ENCODE results near the gene PTPRM.

DNA sequence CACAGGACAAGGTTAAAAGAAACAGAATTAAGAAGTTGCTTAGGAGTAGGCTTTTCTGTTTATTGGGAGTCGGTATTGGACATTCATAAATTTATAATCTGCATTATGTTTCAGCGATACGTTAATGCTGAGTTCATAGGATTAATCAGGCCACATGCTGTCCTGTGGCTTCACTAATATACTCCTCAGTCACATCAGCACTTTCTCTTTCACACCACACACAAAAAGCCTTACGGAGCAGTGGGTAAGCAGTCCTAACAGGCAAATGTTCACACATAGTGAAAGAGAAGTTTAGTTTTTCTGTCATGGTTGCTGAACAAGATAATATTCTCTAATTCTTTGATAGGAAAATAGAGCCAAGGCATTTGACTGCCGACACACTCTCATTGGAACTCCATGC, 630.4 kb downstream of the PTPRM start:
- TF ChIP-seq CTCF (IDR thresholded peaks at IDR 0.05; ENCODE audit: borderline replicate concordance, extremely low read depth, low read length, poor library complexity, severe bottlenecking) = no peak
- TF ChIP-seq EZH2 (IDR thresholded peaks at IDR 0.05; ENCODE audit: borderline replicate concordance, low read depth, low read length, severe bottlenecking) = no peak

All from DND-41 (cell line).